ENCODE data around the gene EFNB1.
A peak's percentile ranks its signal among the peaks of the same experiment; 100 is the strongest.
"Not testable (repeated sequence)": the region's sequence is repeated elsewhere in the genome, so short reads cannot be mapped to it uniquely, and the experiment has no call there.

The EFNB1 gene

DNA sequence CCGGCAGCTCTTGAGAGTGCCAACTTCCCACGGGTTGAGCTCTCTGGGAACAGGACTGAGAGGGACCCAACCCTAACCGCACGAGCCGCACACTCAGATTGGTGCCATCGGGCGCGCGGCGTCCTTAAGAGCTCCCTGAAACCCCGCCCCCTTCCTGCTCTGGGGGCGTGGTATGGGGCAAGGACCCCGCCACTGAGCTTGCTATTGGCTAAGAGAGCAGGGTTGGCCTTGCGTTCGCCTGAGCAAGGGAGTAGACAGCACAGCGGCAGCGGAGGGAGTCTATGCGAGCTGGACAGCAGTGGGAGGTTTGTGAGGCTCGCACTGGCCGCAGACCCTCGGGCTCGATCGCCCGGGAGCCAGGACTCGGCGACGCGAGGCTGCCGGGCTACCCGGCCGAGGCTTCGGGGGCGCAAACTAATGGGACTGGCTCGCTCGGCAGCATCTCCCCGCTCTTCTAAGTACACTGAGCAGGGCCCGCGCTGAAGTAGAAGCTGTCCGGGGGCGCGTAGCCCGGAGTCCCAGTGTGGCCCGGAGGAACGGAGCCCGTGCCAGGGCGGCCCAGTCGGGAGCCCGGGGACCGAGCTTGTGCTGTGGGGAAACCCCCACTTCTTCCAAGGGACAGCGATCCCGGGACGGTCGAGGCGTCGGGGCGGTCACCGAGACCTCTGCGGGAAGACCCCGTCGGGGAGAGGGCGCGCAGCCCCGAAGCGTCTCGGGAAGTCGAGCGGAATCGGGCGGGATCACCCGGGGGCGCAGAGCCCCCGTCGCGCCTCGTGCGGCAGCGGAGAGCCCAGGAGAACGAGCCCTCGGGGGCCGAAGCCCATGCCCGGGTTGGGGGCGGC is at the start of gene EFNB1:
Gene EFNB1 (plus strand): TSS at position 282 of the 842 bp plus-strand sequence. CDS start 756 bp downstream, outside the sequence.
- DNase-seq (ENCODE audit: low spot score) = peak; percentile 97

DNA sequence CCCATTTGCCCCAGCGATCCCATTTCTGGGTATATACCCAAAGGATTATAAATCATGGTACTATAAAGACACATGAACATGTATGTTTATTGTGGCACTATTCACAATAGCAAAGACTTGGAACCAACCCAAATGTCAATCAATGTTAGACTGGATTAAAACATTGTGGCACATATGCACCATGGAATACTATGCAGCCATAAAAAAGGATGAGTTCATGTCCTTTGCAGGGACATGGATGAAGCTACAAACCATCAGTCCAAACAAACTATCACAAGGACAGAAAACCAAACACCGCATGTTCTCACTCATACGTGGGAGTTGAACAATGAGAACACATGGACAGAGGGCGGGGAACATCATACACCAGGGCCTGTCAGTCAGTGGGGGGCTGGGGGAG is 47.5 kb upstream of the EFNB1 start:
- DNase-seq (ENCODE audit: low spot score) = not testable (repeated sequence)

DNA sequence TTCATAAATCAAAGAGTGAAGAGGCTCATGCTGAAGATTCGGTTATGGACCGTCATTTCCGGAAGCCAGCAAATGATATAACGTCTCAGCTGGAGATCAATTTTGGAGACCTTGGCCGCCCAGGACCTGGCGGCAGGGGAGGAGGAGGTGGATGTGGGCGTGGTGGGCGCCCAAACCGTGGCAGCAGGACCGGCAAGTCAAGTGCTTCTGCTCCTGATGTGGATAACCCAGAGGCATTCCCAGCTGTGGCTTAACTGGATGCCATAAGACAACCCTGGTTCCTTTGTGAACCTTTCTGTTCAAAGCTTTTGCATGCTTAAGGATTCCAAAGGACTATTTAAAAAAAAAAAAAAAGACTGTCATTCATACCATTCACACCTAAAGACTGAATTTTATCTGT is 44.0 kb upstream of the EFNB1 start:
- DNase-seq (ENCODE audit: low spot score) = no peak

DNA sequence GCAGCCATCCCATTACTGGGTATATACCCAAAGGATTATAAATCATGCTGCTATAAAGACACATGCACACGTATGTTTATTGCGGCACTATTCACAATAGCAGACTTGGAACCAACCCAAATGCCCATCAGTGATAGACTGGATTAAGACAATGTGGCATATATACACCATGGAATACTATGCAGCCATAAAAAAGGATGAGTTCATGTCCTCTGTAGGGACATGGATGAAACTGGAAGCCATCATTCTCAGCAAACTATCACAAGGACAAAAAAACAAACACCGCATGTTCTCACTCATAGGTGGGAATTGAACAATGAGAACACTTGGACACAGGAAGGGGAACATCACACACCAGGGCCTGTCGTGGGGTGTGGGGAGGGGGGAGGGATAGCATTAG is 42.2 kb upstream of the EFNB1 start:
- not testable (repeated sequence) for DNase-seq (ENCODE audit: low spot score)

DNA sequence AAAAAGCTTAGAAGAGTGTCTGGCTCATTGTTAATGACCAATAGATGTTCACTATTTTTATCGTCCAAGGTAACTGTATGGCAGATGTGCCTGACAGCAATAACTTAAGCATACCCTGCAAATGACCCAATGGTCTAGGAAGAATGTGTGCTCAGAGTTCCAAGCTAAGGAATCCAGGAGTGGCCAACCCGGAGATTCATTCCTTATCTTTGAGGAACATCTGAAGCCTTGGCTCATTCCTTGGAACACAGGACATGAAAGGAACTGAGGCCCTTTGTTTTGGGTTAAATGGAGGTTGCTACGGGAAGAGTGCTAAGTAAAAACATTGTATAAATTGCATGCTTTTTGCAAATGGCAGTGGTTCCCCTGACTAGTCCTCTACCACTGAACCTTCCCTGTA is 38.9 kb upstream of the EFNB1 start:
- no peak for DNase-seq (ENCODE audit: low spot score)

DNA sequence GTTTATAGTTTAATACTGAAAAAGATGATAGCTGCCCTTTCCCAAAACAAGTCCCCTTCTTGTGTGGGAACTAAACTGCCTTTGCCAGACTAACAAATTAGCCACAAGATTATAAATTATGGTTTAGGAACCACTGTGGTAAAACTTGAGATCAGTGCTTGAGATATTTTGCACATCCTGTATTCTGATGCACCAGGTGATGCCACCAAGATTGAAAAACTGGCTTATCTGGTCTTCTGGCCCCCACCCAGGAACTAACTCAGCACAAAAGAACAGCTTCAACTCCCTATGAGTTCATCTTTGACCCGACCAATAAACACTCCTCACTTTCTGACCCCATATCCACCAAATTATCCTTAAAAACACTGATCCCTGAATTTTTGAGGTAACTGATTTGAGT is 36.7 kb upstream of the EFNB1 start:
- no peak for DNase-seq (ENCODE audit: low spot score)

DNA sequence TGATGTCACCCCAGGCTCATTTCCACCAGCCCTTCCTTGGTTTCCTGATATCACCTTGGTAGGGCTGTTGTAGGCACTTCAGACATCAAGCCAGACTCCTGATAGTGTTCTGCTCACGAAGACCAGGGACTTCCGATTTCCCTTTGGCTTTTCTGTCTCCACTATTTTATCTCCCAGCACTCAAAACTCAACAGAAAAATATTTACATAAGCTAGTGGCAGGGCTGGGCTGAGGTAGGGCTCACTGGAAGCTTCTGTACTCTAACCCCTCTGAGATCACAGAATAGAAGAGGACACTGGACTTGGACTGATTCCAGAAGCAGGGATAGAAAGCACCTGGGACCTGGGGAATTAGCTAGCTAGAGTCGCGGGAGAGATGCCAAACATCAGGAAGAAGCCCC is 34.4 kb upstream of the EFNB1 start:
- DNase-seq (ENCODE audit: low spot score) = no peak

DNA sequence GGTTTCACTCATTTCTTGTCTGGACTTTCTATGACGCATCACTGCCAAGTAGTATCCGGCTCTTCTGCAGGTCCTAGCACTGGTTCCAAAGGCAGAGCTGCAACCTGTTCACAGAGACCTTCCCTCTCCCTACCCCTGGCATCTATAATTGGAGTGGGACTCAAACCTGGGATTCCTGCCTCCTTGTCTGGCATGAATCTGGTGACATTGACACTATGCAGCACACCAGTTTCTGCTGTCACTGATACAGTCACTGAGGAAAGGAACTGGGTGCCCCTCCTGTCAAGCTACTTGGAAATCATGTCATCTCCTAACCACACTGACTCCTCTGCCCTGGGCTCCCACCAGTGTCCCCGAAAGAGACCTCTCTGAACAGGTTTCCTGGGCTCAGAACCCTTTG is 33.1 kb upstream of the EFNB1 start:
- no peak for DNase-seq (ENCODE audit: low spot score)

DNA sequence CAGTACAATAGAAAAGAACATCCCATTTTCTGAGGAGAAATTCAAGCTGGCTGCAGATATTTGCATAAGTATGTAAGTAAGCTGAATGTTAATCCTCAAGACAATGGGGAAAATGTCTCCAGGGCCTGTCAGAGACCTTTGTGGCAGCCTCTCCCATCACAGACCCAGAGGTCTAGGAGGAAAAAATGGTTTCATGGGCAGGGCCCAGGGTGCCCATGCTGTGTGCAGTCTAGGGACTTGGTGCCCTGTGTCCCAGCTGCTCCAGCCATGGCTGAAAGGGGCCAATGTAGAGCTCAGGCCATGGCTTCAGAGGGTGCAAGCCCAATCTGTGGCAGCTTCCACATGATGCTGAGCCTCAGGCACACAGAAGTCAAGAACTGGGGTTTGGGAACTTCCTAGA is 30.4 kb upstream of the EFNB1 start:
- not testable (repeated sequence) for DNase-seq (ENCODE audit: low spot score)

DNA sequence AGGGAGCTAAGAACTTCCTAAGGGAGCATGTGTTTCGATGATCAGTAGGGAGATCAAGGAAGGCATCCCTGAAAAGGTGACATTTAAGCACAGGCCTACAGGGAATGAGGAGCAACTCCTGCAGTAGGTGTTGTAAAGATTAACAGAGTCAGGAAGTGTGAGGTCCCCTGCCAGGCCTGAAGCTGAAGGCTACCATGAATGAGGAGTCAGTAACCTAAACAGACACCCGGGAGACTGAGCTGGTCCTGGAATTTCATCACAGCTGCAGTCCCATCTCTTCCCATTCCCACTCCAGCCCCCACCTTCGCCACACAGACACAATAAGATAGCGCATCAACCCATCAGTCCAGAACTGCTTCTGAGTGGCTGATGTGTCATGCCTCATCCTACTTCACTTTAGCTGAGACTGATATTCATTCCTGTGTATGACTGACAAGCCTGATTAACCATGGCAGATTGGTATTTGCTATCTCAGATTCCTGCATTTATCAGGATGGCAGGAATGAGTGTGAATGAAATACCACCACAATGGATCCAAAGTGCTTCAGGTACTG is 27.0 kb upstream of the EFNB1 start:
- no peak for DNase-seq (ENCODE audit: low spot score)

DNA sequence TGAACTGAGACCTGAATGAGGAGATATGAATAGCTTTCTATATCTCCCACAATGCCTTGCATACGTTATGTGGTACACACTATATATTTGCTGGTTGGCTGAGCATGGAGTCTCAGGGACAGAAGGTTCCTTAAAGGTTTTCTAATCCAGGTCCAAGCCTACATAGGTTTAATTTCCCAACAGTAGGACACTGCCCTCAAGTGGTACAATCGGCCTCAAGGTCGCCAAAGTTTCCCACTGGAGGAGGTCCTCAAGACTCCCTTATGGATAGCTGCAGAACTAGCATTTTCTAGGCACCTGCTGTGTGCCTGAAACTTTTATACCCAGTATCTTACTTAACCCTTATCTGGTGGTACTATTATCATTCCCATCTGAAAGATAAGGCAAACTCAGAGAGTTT is 21.0 kb upstream of the EFNB1 start:
- peak; percentile 29 for DNase-seq (ENCODE audit: low spot score)

DNA sequence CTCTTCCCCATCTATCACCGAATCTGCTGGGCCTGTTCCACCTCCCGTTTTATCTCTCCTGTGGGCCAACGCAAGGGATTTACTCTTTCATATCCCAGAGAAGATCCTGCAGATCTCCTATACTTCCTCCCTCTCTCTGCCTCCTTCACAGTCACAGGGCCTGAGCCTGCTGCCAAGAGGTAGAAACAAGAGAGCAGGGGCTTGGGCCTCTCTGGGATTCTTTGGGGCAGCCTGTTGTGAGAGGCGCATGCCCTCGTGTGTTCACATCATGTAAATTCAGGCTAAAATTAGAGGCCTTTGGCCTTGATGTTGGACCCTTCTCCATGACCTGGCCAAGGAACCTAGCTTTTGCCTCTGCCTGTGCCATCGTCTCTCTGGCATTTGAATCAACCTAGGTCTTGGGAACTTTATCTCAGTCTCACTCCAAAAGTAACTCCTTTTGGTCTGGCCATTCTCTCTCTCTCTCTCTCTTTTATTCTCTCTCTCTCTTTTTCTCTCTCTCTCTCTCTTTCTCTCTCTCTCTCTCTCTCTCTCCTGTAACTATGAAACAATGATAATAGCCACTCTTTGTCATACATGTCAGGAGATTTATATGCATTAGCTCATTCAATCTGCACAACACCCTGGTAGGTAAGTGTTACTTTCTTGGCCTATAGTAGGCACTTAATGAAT is 20.0 kb upstream of the EFNB1 start:
- DNase-seq (ENCODE audit: low spot score) = no peak

DNA sequence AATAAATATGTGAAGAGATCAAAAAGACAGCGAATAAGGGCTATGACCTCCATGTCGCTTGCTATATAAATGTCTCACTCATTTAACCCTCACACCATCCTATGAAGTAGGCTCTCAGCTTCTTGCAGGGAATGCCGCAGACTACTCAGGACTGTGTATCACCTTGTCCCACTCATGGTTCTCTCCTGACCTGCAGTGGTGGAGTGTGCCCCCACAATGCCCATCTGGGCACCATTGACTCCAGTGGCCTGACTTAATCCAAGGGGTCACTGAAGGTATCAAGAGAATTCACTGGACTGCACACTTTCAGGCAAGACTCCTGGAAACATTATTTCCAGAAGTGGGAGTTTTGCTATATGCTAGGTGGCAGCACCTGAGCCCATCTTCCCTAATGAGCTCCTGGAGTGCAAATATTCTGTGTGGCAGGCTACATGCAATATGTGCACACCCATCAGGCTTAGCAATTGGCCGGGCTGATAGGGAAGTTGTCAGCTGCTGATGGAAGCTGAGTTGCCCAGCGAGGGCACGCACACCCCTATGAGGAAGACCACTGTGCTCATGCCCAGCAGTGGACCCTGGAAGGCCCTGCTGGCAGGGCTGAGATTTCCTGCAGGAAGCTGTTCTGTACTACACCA is 8.2 kb upstream of the EFNB1 start:
- no peak for DNase-seq (ENCODE audit: low spot score)

DNA sequence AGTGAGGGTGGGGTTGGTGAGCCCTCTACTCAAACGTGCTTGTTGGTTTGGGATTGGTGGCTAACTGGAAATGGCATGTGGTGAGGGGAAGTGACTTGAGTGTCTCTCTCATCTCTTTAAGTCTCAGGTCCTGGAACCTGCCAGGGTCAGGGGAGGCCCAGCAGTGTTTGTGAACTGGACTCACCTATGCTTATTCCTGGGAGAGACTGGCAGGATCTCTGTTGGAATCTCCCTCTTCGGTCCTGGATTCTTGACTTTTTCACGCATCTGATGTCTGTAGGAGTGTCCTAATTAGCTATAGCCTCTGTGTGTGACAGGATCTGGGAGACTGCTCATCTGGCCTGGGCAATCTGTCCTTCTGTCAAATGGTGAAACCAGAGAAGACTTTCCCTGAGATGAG is 7.2 kb upstream of the EFNB1 start:
- DNase-seq (ENCODE audit: low spot score) = no peak

DNA sequence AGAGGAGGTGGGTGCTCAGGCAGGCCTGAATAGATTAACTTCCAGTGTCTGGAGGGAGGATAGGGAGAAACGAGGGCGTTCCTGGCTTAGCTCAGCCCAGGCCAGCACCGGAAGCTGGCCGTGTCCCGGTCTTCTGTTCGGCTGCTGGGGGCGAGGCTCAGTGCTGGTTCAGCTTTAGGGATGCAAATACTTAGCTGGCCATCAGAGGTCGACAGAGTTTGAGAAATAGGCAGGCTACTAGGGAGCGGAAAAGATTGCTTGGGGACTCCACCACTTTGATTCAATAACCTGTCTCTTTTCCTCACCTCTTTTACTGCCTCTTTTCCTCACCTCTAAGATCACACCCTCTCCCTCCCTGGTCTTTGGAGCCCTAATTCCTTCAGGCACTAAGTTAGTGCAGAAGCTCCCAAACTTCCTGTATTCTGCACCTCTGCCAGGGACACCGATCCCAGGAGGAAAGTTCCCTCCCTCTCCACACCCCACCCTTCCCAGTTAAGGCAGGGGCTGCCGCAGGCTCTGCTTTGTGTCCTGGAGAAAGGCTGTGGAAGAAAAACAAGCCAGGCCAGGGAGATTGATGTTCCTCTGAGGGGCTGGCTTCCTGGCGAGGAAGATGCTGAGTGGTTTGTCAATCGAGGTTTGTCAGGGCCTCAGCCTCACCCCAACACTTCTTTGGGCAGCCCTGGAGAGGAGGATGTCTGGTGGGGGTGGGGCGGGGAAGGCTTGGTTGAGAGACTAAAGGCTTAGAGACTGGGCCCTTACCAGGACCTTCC is 6.0 kb upstream of the EFNB1 start:
- peak; percentile 66 for DNase-seq (ENCODE audit: low spot score)

DNA sequence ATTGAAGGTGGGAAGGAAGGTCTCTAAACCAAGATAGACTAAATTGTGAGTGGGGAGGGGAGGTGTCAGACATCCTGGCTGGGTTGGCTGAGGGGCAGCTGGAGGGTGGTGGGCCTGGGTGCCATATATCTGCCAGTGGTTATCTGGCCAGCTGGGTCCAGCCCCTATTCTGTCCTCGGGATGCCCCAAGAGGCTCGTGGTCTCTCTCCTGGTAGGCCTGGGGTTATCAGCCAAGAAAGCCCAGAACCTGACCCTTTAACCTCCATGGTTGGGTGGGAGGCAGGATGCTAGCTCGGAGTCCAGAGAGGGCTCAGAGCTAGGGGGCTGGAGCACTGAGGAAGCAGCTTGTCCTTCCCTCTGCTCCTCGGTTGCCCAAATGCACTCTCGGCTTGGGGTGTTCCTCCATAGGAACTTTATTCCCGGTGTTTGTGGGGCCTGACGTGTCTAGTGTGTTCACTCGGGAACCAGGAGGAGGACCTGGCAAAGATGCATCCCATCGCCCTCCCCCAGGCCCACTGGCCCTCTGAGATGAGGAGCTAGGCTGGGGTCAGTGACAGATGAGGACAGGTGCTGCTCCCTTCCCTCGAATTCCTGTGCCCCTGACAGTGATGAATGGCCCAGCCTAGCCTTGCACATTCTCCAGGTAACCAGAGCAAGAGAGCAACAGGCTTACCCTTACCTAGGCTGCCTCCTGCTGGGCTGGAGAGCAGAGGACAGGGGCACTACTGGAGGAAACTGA is 5.2 kb upstream of the EFNB1 start:
- DNase-seq (ENCODE audit: low spot score) = no peak

DNA sequence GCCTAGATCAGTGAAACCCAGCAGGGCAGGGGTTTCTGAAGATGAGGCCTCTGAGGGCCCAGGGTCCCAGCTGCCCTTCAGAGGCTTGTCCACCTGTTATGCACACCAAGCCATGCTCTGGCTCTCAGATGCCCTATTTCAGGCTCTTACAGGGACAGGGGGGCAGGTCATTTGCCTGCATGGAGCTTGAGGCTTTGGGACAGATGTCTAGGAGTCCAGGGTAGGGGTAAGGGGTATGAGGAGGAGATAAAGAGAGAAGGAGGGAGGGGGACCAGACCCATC is 4.7 kb upstream of the EFNB1 start:
- no peak for DNase-seq (ENCODE audit: low spot score)

DNA sequence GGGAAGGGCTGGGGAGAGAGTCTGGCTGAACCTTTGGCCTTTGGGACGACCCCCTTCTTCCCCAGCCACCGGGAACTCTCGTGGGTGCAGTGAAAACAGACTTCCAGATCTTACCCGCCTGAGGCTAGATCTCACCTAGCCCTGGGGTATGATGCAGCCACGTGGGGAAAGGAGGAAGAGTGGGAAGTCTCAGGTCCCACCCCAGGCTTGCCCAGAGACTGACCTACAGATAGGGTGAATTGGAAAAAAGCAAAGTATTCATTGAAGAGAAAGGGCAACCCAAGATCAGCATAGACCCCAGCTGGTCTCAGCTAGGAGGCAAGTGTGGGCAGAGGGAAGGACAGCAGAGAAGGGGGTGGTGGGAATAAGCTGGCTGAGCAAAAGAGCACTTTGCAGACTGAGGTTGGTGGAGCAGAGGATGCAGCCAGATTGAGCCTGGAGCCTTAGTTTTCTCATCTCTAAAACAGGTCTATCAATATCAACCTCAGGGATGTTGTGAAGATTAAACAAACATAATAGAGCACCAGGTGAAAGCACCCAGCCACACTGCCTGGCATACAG is 4.2 kb upstream of the EFNB1 start:
- DNase-seq (ENCODE audit: low spot score) = no peak

DNA sequence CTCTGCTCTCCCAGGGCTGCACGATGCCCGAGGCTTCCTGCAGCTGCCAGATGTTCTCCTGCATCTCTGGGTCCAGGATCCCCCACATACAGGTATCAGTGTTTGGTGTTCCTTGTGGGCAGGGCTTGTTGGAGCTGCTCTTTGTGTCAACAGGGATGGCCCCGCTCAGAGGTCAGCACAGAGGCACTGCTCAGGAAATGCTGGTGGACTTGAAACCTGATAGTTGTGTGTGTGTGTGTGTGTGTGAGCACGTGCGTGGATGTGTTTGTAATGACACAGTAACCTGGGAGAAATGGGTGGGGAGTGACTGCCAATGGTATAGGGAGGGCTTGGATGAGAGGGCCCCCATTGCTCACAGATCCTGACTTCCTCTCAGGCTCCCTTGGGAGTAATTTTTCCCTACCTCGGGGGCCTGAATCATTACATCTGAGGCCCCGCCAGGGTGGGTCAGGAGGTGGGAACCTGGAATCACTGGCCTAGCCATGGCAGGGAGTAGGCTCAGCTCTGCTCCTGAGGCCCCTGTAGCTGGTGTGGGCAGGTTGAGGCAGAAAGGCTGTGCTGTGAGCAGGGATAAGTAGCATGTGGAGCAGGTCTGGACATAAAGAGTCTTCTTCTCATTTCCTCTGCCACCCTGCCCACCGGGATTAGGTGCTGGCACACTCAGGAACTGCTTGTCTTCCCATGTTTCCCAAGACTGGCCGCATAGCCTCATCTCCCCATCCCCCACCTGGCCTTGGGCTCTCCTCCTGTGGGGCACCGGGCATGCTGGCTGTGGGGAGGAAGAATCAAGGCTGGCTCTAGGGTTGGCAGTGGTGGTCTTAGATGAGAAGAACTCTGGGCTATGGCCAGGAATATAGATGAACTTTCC is 2.5 kb upstream of the EFNB1 start:
- peak; percentile 21 for DNase-seq (ENCODE audit: low spot score)

DNA sequence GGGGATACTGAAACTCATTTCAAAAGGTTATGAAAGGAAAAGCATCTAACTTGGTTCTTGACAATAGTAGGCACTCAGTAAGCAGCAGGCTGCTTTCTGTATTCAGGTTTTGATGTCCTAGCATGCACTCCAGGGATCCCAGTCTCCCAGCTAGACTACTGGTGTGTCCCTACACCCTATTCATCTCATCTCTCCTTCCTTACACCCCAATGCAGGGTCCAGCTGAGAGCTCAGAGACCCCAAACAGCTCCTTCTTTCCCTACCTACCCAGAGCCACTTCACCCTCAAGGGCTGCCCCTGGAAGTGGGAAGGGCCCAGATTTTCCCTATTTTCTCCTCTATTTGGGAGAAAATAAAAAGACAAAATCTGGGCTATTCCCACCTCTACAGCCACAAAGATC is 1.6 kb upstream of the EFNB1 start:
- DNase-seq (ENCODE audit: low spot score) = no peak

All from SW480 (cell line).